Stromal cell of bone marrow (primary cell): Measurements from ENCODE around the gene DNAH9.
"Not testable (repeated sequence)": the region's sequence is repeated elsewhere in the genome, so short reads cannot be mapped to it uniquely, and the experiment has no call there.

Experiments used
- DNase-seq: peaks from one replicate; pipeline ENCODE4 v3.0.0-alpha.2; 2012; ENCODE audit warnings: low read depth

The DNAH9 gene

GRCh38 chr17:11916091-11916490, 317.8 kb downstream of the DNAH9 start:
- DNase-seq = no peak

DNA sequence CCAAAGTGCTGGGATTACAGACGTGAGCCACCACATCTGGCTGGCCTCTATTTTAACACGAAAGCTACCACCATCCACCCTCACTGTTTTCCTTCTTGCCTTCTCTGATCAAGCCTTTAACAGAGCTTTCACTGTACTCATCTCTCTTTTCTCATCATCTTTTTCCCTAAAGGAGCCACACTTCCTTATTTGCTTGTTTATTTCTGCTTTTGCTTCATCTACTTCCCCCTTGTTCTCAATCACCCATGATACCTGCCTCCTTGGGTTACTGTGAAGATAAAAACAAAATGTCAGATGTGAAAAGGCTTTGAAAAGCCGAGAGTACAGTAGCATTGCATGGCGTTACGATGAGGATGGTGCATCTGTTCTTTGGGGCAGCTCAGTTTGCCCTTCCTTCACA, 319.1 kb downstream of the DNAH9 start:
- no peak for DNase-seq

DNA sequence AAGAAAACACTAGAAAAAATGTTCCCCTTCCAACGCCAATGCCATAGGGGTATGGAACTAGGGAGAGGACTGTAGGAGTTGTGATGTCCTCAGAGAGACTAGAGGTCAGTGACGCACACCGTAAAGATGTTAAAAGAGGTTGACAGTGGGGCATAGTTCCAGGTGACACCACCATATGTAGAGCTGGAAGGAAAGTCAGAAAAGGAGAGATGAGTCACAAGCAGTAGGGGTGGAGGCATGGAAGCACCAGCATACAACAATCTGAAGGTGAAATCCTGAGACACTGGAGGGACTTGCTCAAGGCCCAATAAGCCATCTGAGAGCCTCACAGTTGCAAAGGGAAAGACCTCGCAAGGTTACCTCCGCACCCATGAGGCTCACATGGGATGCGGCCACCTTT, 323.0 kb downstream of the DNAH9 start:
- DNase-seq = no peak

GRCh38 chr17:11922638-11923037, 324.4 kb downstream of the DNAH9 start:
- no peak for DNase-seq

GRCh38 chr17:11924076-11924475, 325.8 kb downstream of the DNAH9 start:
- DNase-seq = no peak

DNA sequence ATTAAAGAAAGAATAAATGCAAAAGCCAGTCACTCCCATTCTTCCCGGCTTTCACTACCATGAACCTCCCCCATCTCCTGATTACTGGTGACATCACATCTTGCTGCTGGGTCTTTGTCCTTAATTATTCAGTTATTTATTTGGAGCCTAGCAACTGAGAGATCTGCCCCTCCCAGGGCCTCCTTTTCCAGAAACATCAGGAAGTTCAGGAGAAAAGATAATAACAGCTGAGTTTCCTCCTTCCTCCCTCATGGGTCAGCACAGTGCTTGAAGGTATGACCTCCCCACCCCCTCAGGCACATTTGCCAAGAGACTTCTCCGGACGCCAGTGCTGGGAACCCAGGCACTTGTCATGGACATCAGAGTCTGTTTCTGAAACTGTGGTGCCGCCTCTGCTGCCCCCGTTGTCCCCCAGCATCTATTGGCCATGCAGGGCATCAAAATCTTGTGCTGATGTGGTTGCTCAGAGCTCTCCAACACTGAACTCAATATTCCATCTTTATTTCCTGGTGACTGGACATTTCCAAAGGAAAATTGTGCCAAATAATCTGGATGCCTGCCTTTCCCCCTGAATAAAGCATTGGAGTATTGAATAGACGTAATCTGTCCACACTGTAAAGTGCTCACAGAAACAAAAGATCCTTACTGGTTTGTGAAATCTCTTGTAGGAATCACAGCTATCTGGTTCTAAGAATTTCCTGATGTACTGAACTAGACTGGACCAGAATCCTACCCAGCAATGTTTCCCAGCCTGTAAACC, 327.2 kb downstream of the DNAH9 start:
- no peak for DNase-seq

- DNase-seq = no peak
These were observed 330.2 kb downstream of the DNAH9 start for GRCh38 chr17:11928436-11928835.

- no peak for DNase-seq
These were observed 334.1 kb downstream of the DNAH9 start for GRCh38 chr17:11932337-11932898.

- DNase-seq = peak; percentile 16
These were observed 337.6 kb downstream of the DNAH9 start for GRCh38 chr17:11935734-11936406.

- DNase-seq = no peak
These were observed 342.6 kb downstream of the DNAH9 start for GRCh38 chr17:11940904-11941303.

DNA sequence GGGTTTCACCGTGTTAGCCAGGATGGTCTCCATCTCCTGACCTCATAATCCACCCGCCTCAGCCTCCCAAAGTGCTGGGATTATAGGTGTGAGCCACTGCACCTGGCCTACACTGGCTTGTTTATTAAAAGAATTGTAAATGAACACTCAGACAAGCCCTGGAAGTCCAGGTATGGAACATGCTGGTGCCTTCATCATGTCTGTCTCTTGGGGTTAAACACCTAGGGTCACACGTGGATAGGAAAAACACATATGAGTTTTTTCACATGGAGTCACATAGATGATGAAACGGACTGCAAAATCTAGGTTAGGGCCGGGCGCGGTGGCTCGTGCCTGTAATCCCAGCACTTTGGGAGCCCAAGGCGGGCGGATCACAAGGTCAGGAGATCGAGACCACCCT, 344.8 kb downstream of the DNAH9 start:
- not testable (repeated sequence) for DNase-seq

- DNase-seq = no peak
These were observed 345.6 kb downstream of the DNAH9 start for GRCh38 chr17:11943759-11944347.

- DNase-seq = no peak
These were observed 346.3 kb downstream of the DNAH9 start for GRCh38 chr17:11944587-11944986.

GRCh38 chr17:11948789-11949188, 350.5 kb downstream of the DNAH9 start:
- DNase-seq = peak; percentile 82

GRCh38 chr17:11949571-11949970, 351.3 kb downstream of the DNAH9 start:
- DNase-seq = not testable (repeated sequence)

- DNase-seq = peak; percentile 51
These were observed 352.7 kb downstream of the DNAH9 start for GRCh38 chr17:11950771-11951519.

GRCh38 chr17:11952610-11953009, 354.3 kb downstream of the DNAH9 start:
- no peak for DNase-seq

- DNase-seq = no peak
These were observed 355.7 kb downstream of the DNAH9 start for GRCh38 chr17:11953924-11954323.

DNA sequence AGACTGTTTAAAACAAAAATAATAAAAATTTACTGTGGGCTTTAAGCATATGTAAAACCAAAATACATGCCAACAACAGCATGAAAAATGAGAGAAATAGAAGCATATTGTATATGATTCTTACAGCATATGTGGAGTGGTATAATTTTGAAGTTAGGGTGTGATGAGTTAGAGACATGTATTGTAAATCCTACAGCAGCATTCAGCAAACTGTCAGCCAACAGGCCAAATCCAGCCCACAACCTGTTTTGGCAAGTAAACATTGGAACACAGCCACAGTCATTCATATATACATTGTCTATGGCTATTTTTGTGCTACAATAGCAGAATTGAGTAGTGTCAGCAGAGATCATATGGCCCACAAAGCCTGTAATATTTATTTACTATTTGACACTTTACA, 356.7 kb downstream of the DNAH9 start:
- no peak for DNase-seq

GRCh38 chr17:11969565-11969964, 371.3 kb downstream of the DNAH9 start:
- DNase-seq = no peak

GRCh38 chr17:11972741-11973140, 374.5 kb downstream of the DNAH9 start:
- DNase-seq = not testable (repeated sequence)

DNA sequence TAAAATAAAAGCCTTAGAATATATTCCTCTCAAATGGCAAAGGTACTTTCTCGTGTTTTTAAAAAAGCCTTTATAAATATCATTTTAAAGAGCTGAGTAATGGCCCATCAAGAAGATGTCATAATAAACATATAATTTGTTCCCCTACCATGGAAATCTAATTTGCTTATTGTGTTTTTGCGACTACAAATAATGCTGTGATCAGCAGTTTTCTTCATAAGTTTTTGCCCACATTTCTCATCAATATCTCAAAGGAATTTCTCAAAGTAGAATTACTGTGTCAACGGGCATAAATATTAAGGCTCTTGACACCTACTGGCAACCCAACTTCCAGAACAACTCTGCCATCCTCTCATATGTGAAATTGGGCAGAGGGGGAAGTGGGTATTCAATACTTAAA, 381.5 kb downstream of the DNAH9 start:
- no peak for DNase-seq
